Measurements from ENCODE around the gene NCR2.

DNA sequence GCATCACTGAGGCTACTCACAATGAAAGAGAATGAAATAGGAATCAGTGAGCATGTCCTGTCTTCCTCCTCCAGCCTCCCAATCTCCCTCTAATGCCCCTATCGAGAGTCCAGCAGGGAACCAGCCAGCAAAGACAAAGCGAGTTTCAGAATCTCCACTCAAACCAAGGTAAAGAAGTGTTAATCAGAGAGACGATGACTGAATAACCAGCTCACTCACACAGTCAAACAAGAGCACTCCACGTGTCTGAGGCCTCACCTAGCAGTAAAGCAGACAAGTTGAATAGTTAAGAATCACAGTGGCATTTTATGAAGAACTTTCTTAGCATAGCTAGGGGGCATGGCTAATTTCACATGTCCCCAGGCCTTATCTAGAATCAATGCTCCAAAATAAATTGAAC is 45.6 kb upstream of the NCR2 start:
- TF ChIP-seq GATA2 (IDR thresholded peaks at IDR 0.05; ENCODE audit: low read depth, low read length) (no peak), GATA3 (IDR thresholded peaks at IDR 0.05; ENCODE audit: low read depth, low read length) (no peak)

Data from SH-SY5Y (cell line).